ENCODE measurements around the gene ADCY5.
"Not testable (repeated sequence)": the region's sequence is repeated elsewhere in the genome, so short reads cannot be mapped to it uniquely, and the experiment has no call there.

ADCY5 gene

DNA sequence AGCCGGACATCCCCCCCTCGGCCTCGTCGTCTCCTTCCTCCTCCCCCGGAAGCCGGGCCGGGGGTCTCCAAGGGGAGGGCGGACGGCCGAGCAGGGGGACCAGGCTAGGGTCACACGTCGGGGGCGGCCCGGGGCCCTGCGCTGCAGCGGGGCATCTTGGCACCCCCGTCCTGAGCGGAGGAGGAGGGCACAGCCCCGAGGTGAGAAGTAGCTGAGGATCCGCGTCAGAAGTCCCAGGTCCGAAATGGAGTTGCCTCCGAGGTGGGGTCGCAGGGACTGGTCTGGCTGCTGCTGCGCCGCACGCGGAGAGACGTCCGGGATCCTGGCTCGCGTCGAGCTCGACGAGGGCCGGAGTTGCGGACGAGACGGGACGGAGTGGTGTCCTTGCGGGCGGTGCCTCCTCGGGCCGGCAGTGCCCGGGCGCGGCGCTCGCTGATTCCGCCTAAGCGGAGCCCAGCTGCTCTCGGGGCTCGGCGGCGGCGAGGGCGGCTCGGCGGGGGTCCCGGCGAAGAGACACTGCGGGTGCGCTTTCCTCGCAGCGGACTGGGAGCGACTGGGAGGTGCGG, at the start of gene ADCY5:
Gene ADCY5 (minus strand): TSS at position 555 of the 566 bp plus-strand sequence. CDS start 545 bp downstream, at position 10.
- no peak for DNase-seq

DNA sequence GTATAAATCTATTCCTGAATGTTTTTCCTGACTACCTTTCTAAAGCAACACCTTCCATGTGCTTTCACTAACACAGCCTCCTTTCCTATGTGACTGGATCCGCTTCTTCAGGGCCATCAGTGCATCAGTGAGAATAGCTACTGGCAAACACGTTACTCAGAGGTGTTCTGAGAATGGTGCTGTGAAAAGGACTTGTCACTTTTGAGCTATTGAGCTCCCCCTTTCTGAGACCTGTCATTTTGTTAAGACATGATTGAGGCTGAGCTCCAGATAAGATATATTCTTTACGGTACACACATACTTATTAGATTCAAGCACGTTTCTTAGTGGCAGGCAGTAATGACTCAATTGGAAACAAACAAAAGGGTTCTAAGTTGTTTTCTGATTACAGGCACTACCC, 45.0 kb upstream of the ADCY5 start:
- no peak for DNase-seq

GRCh38 chr3:123491966-123492587, 43.2 kb upstream of the ADCY5 start:
- DNase-seq: no peak

DNA sequence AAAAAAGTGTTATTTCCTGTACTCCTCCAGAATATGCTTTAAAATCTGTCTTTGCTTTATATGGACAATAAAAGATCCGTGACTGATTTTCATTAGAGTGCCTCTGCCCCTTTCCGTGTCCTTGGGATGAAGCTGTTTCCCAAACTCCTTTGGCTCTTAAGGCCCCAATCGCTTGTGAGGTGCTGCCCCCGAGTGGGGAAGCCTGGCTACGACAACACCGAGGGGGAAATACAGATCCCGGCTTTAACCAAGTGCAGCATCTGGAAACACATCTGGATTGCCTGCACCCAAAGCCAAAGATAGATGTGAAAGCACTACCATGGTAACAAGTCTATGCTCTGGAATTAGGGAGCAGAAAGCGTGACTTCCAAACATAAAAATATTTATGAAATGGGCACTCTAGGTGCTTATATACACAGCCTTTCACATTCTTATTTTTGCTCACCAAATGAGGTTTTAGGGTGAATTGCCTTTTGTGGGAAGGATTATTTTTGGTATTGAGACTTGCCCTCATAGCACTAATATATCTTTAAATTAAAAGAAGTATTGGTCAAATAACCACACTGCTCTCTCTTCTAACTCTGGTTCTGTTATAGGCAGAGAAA, 40.6 kb upstream of the ADCY5 start:
- peak; percentile 31 for DNase-seq

DNA sequence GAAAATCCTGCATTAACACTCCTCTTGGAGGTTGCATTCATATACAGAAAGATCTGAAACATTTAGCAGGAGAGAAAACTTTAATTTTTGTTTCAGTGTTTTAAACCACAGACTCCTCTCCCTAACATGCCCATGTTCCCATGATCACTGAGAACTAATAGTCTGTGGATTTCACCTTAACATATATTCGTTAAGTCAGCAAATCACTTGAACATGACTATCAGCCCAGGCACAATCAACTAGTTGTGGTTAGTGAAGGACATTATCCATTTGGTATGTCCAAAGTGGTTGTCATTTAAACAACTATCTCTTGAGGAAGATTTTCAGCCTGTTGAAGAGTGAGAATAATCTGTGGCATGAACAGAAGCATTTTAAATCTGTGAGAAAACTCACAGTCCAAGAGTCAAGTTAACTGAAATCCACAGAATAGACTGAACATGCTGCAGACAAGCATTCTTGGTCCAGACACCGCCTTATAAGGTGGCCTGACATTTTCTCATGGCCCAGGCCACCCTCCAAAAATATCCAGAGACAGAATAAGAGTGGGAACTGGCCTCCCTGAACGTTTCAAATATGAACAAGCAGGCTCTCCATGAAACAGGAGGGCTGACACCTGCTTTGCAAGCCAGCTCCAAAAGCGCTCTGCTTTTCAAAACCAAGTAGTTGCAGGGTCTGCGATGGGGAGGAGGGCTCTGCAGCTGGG, 39.9 kb upstream of the ADCY5 start:
- no peak for DNase-seq

DNA sequence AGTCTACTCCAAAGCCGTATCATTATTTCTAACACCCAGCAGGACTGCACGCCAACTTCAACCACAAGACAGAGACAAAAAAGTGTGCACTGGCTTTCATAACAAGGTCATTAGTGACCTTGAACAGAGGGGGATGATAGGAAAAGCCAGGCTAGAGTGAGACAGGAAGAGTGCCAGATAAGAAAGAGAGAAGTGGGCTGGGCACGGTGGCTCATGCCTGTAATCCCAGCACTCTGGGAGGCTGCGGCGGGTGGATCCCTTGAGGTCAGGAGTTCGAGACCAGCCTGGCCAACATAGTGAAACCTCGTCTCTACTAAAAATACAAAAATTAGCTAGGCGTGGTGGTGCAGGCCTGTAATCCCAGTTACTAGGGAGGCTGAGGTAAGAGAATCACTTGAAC, 38.2 kb upstream of the ADCY5 start:
- DNase-seq: not testable (repeated sequence)

DNA sequence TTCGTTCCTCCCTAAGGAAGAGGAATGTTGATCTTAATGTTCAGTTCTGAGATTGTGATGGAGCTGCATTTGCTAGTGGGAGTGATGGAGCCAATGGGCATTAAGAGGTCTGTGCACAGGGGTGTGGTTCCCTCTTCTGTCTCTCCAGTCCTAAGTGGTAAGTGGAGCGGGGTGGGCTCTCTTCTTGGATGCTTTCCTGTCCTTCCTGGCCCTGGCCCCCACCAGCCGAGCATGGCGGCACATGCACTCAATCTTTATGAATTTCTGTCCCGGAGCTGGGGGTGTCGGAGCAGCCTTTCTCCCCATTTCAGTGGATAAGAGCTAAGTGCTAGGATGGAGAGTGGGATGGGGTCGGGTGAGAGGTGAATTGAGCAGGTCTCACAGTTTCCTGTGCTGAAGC, 37.6 kb upstream of the ADCY5 start:
- no peak for DNase-seq

DNA sequence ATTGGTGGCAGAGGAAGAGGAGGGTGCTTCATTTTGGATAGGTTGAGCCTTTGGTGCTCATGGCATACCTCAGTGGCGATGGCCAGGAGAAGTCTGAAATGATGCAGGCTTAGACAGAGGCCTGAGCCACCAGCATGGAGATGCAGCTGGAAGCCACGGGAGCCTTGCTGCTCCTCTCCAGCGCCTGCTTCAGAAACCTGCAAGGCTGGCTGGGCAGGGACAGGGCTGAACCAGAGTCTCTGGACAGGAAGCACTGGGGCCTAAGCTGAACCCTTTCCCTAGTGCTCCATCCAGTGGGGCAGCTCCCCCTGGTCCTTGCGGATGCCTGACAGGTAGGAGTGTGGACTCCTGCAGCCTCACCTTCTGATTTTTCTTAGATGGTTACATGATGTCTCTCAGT, 36.7 kb upstream of the ADCY5 start:
- DNase-seq: no peak

GRCh38 chr3:123483146-123483545, 34.3 kb upstream of the ADCY5 start:
- no peak for DNase-seq

- DNase-seq: no peak
Observed at GRCh38 chr3:123481722-123482457, 33.0 kb upstream of the ADCY5 start.

DNA sequence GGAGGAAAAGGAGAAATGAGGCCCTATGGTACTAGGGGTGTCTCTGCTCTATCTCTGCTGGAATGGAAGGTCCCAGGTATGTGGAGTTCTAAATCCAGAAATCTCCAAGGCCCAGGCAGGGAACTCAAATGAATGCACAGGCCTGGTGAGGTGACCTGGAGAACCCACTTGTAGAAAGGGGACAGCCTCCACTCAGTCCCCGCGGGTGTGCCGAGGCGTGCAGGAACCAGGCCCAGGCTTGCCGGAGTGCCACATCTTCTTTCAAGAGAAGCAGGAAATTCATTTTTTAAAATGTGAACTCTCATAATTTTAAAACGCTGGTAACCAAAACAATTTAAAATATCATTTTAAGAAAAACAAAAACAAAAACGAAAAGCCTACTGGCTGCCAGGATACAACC, 32.2 kb upstream of the ADCY5 start:
- DNase-seq: no peak

DNA sequence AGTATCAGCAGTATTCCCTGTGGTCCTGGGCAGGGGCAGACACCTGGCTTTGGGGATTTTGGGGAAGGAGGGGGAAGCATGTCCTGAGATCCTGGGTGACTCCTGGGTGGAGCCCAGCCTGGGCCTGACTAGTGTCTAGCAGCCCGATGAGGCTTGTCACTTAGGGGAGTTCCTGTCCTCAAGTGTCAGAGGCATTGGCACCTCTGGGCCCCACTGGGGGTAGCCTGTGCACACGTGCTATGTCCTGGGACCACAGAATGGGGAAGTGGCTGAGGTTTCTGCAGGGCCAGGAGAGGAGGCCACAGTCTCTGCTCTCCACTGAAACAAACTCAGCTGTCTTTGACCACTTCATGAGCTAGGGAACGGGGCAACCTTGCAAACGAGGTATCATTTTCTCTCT, 31.5 kb upstream of the ADCY5 start:
- no peak for DNase-seq

- no peak for DNase-seq
Observed at GRCh38 chr3:123479891-123480290, 31.0 kb upstream of the ADCY5 start.

DNA sequence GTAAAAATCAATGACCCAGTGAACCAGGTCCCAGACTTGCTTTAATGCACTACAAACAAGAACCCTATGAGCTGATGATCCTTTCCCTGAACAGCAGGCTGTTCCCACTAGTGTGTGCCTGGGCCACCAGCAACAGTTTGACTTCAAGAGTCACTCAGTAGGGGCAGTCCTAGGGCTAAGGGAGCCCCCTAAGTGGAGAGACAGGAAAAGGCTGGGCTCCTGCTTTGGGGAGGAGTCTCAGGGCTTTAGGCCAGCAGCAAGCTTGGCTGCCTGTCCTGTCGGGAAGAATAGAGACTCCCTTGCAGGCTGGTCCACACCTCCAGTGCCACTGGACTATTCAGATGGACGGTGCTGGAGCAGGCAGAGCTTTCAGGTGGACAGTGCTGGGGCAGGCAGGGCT, 29.4 kb upstream of the ADCY5 start:
- no peak for DNase-seq

- DNase-seq: no peak
Observed at GRCh38 chr3:123476967-123477750, 28.3 kb upstream of the ADCY5 start.

DNA sequence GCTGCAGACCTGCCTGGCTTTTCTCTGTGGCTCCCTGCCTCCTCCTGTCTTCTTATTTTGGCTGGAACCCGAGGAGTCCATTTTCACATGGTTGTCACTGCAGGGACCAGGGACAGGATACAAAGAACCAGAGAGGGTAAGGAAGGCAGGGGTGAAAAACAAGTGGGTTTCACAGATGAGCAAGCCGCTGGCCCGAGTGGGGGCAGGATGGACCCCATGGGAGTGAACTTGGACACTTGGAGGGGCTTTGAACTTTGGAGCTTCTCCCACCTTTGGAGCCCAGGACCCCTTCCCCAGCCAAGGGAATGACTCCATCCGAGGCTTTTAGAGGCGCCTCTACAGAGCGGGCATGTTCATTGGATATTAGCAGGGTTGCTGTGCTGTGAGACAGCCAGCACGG, 26.9 kb upstream of the ADCY5 start:
- DNase-seq: no peak

- no peak for DNase-seq
Observed at GRCh38 chr3:123471106-123471505, 22.2 kb upstream of the ADCY5 start.

DNA sequence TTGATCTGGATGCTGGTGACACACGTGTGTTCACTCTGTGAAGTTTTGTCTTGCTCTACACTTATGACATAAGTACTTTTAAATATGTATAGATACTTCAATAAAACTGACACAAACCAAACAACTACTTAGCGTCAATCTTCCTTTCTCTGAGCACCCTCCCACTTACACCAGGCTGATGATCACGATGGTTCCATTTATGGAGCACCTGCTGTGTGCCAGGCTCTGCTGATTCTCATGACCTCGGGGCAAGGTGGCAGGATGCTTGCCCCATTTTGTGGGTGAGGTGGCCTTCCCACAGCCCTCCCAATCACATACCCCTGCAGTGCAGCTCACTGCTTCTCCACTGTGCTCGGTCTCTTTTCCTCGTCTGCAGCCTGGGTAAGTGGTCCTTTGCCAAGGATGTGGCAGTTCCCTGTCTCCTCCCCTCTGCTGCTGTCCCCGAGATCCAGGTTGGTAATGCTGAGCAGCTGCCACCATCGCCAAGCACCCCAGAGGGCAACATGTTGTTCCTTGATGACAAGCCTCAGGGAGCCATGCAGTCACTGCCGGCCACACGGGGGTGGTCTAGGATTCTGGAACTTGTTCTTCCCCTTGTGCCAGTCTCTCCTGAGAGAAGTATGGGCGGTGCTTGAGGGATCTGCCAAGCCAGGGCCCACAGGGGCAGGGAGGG, 20.6 kb upstream of the ADCY5 start:
- DNase-seq: no peak

DNA sequence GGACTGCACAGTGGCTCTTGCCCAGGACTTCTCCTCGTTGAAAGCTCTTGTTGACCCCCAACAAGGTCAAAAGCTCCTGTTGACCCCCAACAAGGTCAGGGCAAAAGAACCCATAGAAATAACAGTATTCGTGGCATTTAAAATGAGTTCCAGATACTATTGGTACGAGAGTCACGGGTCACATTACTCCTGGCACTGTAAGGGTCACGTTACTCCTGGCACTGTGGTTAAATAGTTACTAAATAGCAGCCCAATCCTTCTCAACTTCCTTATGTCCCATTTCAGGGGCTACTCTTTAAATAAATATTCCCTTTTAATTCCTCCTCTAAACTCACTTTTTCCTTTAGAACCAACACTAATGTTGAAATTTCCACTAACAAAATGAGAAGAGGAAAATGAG, 18.2 kb upstream of the ADCY5 start:
- DNase-seq: no peak

- no peak for DNase-seq
Observed at GRCh38 chr3:123464211-123464610, 15.3 kb upstream of the ADCY5 start.

GRCh38 chr3:123459862-123460261, 11.0 kb upstream of the ADCY5 start:
- no peak for DNase-seq

GRCh38 chr3:123458255-123458654, 9.4 kb upstream of the ADCY5 start:
- DNase-seq: no peak

All from amniotic stem cell (primary cell).